Neutrophil (primary cell): ENCODE results near the gene PAMR1.

ENCODE experiments used
- H3K27ac ChIP-seq: fragments of 200-600 bp; sonication (generic); 2 replicates; pipeline ENCODE4 v1.5.1; 2016; ENCODE audit warnings: mild to moderate bottlenecking, moderate library complexity
- H3K27me3 ChIP-seq: fragments of 200-600 bp; sonication (generic); 2 replicates; pipeline ENCODE4 v1.6.0; 2016; ENCODE audit warnings: mild to moderate bottlenecking
- H3K36me3 ChIP-seq: fragments of 200-600 bp; sonication (generic); 2 replicates; pipeline ENCODE4 v1.5.1; 2017
- H3K4me1 ChIP-seq, 2 experiments: fragments of 200-600 bp in 1 of 2; sonication (generic) in 1 of 2; 1 replicate in 1 of 2; 2 replicates in 1 of 2; pipeline versions ENCODE4 v1.5.1 to v1.6.1; 2013 to 2016; ENCODE audit warnings: low read depth in 1 of 2, low read length in 1 of 2, mild to moderate bottlenecking in 1 of 2, moderate library complexity in 1 of 2; ENCODE audit not compliant: control insufficient read depth in 1 of 2, insufficient read depth in 1 of 2
- H3K4me3 ChIP-seq, 2 experiments: fragments of 200-600 bp in 1 of 2; sonication (generic) in 1 of 2; 1 replicate in 1 of 2; 2 replicates in 1 of 2; pipeline ENCODE4 v1.5.1; 2013 to 2016; ENCODE audit warnings: low read depth in 1 of 2, low read length in 1 of 2, mild to moderate bottlenecking in 1 of 2, moderate library complexity in 1 of 2
- H3K9me3 ChIP-seq: fragments of 200-600 bp; sonication (generic); 2 replicates; pipeline ENCODE4 v1.5.1; 2016
- CTCF ChIP-seq: fragments of 200-600 bp; sonication (generic); IDR thresholded peaks from 2 replicates; pipeline ENCODE4 v1.5.1; 2016; ENCODE audit warnings: antibody characterized with exemption

The PAMR1 gene

GRCh38 chr11:35470616-35471015 lies 54.8 kb downstream of the PAMR1 start:
- H3K27me3 ChIP-seq = peaks cover 29% of the 10 kb centered on the region
- no peaks in the 10 kb centered on the region for H3K36me3 ChIP-seq
- no peak overlapping the region for H3K4me3 ChIP-seq
- TF ChIP-seq CTCF = no peak
- no peak overlapping the region for H3K27ac ChIP-seq
- H3K9me3 ChIP-seq = no peaks in the 10 kb centered on the region
- no peaks in the 10 kb centered on the region for H3K4me1 ChIP-seq

GRCh38 chr11:35466058-35466457 lies 59.4 kb downstream of the PAMR1 start:
- Histone ChIP-seq H3K4me1 (no peaks in the 10 kb centered on the region), H3K36me3 (no peaks in the 10 kb centered on the region), H3K9me3 (no peaks in the 10 kb centered on the region), H3K27ac (no peak overlapping the region), H3K27me3 (peaks cover 33% of the 10 kb centered on the region), H3K4me3 (no peak overlapping the region)
- TF ChIP-seq CTCF = no peak

DNA sequence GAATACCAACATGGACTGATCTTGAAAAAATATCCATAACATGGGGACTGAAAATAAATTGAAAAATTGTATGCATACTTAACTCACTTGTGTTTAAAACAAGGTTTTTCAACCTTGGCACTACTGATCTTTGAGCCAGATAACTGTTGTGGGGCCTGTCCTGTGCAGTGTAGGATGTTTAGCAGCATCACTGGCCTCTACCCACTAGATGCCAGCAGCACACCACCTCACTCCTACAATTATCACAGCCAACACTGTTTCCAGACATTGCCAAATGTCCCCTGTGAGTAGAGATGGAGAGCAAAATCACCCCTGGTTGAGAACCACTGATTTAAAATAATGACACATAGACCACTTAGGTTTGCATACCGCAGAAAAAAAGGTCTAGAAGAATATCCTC lies 61.1 kb downstream of the PAMR1 start:
- Histone ChIP-seq H3K36me3 (no peaks in the 10 kb centered on the region), H3K9me3 (no peaks in the 10 kb centered on the region), H3K27me3 (peaks cover 36% of the 10 kb centered on the region), H3K27ac (no peak overlapping the region), H3K4me3 (no peak overlapping the region), H3K4me1 (no peaks in the 10 kb centered on the region)
- no peak for TF ChIP-seq CTCF

GRCh38 chr11:35463331-35463751 lies 62.1 kb downstream of the PAMR1 start:
- Histone ChIP-seq H3K27ac (no peak overlapping the region), H3K4me1 (no peaks in the 10 kb centered on the region), H3K9me3 (no peaks in the 10 kb centered on the region), H3K4me3 (no peak overlapping the region), H3K27me3 (peaks cover 35% of the 10 kb centered on the region), H3K36me3 (no peaks in the 10 kb centered on the region)
- TF ChIP-seq CTCF = no peak

DNA sequence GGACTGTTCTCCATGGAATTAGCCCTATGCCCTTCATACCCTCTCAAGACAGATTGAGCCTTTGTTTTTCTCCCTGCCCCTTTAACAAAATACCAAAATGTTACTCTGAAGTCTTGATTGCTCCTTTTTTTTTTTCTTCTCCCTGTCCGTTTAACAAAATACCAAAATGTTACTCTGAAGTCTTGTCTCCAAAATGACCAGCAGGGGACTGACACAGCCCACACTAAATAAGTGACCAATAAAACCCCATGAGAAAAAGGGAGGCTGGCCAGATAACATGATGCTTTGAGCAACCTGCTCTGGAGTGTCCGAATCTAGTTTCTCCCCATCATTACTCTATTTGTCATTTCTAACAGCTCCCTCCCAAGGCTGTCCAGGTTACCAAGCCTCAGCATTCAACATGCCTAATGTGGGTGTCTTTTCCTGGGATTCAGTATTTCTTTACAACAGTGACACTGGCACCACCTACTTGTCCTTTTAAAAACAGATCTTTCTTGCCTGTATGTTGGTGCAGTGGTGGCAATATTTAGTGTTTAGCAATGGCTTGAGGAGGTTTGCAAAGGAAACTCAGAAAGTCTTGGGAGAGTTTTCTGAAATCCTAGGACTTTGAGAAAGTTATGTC lies 63.4 kb downstream of the PAMR1 start:
- no peaks in the 10 kb centered on the region for H3K9me3 ChIP-seq
- TF ChIP-seq CTCF = no peak
- H3K27ac ChIP-seq = no peak overlapping the region
- no peaks in the 10 kb centered on the region for H3K4me1 ChIP-seq
- no peaks in the 10 kb centered on the region for H3K36me3 ChIP-seq
- peaks cover 39% of the 10 kb centered on the region for H3K27me3 ChIP-seq
- H3K4me3 ChIP-seq = no peak overlapping the region
